Measurements from ENCODE around the gene CHAF1A.

- TF ChIP-seq EZH2 (IDR thresholded peaks at IDR 0.05; ENCODE audit: borderline replicate concordance, low read depth, low read length, severe bottlenecking) (no peak), CTCF (IDR thresholded peaks at IDR 0.05; ENCODE audit: borderline replicate concordance, extremely low read depth, low read length, poor library complexity, severe bottlenecking) (no peak)
These were observed 47.2 kb downstream of the CHAF1A start for GRCh38 chr19:4449639-4450028.
